Fibroblast of mammary gland (primary cell): ENCODE results near the gene PLK1.

Experiments used
- DNase-seq: peaks from one replicate; pipeline ENCODE4 v3.0.0-alpha.2; 2010; ENCODE audit warnings: low read depth
- H3K4me3 ChIP-seq: 2 replicates; pipeline ENCODE4 v1.5.1; 2011; ENCODE audit warnings: low read depth, mild to moderate bottlenecking, low read length, moderate library complexity; ENCODE audit not compliant: control insufficient read depth
- TF ChIP-seq, protein P1 (sequence below): conservative IDR thresholded peaks from 2 replicates; pipeline ENCODE4 v1.5.1; 2011; ENCODE audit warnings: low read depth, low read length, inconsistent platforms; ENCODE audit not compliant: control insufficient read depth, insufficient read depth

The PLK1 gene

DNA sequence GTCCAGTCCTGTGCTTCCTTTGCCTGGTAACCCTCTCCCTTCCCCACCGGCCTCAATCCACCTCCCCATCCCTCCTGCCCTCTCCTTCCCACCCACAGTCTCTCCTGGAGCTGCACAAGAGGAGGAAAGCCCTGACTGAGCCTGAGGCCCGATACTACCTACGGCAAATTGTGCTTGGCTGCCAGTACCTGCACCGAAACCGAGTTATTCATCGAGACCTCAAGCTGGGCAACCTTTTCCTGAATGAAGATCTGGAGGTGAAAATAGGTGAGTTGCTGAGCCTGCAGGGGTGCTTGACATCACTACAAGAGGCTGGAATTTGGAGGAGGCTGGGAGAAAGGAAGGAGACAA is 1.3 kb downstream of the PLK1 start:
- TF ChIP-seq, protein P1, sequence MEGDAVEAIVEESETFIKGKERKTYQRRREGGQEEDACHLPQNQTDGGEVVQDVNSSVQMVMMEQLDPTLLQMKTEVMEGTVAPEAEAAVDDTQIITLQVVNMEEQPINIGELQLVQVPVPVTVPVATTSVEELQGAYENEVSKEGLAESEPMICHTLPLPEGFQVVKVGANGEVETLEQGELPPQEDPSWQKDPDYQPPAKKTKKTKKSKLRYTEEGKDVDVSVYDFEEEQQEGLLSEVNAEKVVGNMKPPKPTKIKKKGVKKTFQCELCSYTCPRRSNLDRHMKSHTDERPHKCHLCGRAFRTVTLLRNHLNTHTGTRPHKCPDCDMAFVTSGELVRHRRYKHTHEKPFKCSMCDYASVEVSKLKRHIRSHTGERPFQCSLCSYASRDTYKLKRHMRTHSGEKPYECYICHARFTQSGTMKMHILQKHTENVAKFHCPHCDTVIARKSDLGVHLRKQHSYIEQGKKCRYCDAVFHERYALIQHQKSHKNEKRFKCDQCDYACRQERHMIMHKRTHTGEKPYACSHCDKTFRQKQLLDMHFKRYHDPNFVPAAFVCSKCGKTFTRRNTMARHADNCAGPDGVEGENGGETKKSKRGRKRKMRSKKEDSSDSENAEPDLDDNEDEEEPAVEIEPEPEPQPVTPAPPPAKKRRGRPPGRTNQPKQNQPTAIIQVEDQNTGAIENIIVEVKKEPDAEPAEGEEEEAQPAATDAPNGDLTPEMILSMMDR: no peak
- DNase-seq: no peak
- H3K4me3 ChIP-seq: peak overlapping the region; percentile 75

GRCh38 chr16:23682181-23682580 is 3.5 kb downstream of the PLK1 start:
- no peak overlapping the region for H3K4me3 ChIP-seq
- peak; percentile 62 for DNase-seq
- TF ChIP-seq, protein P1: no peak

GRCh38 chr16:23683487-23683886 is 4.8 kb downstream of the PLK1 start:
- no peak overlapping the region for H3K4me3 ChIP-seq
- TF ChIP-seq, protein P1: no peak
- DNase-seq: no peak

DNA sequence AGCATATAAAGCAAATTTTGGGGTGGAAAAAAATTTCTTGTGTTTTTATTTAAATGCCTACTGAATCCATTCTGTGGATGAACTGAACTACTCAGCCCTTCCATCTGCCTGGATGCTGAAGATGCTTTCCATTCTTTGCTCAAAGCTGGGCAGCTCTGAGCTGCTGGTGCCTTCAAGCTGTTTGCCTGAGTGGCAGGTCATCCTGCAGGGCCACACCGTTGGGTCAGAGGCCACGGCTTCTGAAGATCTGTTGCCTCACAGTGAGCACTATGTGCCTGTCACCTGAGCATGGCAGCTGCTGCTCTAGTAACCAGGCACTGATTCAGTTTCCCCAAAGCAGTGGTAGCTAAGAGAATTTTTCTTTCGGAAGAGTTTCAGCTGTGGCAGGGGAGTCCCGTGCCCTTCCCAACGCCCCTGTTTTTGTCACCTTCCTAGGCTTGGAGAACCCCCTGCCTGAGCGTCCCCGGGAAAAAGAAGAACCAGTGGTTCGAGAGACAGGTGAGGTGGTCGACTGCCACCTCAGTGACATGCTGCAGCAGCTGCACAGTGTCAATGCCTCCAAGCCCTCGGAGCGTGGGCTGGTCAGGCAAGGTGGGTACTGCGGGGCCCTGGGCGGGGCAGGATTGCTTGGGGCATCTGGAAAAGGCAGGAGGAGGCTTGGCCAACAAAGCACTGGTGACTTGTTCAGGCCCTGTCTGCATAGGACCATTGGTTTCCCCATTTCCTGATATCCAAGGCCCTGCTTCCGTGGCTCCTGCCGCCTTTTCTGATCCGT is 8.5 kb downstream of the PLK1 start:
- no peak overlapping the region for H3K4me3 ChIP-seq
- DNase-seq: no peak
- TF ChIP-seq, protein P1: no peak

GRCh38 chr16:23689442-23690187 is 10.9 kb downstream of the PLK1 start:
- DNase-seq: no peak
- H3K4me3 ChIP-seq: no peak overlapping the region
- TF ChIP-seq, protein P1: no peak

DNA sequence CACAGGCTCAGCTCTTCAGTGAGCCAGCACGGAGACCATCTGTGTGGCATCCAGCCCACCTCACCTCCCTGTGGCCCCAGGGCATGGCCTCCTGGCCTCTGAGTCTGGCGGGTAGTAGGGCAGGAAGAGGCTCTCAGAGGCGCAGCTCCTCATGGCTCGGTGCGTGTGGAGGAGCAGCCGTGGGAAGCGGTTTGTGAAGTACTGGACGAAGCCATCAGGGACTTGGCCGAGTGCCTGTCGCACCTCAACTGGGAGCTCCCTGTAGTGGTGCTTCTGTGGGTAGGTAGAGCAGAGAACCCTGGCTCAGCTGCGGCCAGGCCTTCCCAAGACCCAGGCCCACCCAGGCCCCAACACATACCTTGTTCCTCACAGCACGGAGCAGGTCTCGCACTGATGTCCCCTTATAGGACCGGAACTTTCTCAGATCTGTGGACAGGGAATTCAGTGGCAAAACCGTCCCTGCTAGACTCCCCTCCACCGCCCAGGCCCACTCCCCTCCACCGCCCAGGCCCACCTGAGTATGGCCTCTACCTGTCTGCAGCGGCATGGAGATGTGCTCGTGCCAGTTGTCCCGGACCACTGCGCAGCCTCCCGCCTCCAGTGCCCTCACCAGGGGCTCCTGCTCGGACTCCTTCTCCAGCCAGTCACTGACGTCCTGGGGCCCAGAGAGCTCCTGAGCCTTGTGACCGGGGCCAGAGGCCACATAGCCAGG is 12.2 kb downstream of the PLK1 start:
- no peak overlapping the region for H3K4me3 ChIP-seq
- TF ChIP-seq, protein P1: no peak
- no peak for DNase-seq
